Left hindlimb (tissue), 1 donor: ENCODE results near the gene CAT.
"Not testable (repeated sequence)": the region's sequence is repeated elsewhere in the genome, so short reads cannot be mapped to it uniquely, and the experiment has no call there.

Experiments
- DNase-seq: peaks from one replicate; pipeline ENCODE4 v3.0.0-alpha.2; 2018

The CAT gene

DNA sequence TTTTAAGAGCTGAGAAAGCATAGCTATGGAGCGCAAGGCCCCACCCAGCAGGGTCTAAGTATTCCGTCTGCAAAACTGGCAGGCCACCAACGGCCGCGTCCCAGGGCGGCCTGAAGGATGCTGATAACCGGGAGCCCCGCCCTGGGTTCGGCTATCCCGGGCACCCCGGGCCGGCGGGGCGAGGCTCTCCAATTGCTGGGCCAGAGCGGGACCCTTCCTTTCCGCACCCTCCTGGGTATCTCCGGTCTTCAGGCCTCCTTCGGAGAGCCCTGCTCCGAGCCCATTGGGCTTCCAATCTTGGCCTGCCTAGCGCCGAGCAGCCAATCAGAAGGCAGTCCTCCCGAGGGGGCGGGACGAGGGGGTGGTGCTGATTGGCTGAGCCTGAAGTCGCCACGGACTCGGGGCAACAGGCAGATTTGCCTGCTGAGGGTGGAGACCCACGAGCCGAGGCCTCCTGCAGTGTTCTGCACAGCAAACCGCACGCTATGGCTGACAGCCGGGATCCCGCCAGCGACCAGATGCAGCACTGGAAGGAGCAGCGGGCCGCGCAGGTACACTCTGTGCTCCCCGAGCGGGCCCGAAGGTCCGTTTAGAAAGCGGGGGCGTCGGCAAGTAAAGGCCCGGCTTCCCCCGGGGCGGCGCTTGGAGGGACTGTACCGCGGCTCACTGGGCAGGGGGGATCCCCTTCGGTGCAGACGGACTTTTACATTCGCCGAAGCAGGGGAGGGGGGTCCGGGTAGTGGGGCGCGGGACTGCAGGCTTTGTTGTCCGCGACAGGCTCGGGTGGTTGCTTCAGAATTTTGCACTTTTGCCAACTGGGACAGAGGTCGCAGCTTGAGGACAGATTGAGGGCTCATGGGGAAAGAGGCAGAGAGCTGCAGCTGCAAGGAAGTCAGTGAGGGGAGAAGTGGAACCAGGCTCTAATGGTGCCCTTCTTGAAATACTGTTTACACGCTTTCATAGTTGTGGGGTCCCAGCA is at the start of gene CAT:
Gene CAT, plus strand, starts transcription at position 406 of the 979 bp plus-strand sequence. Its CDS starts 80 bp downstream, at position 486.
- peak; percentile 99 for DNase-seq

DNA sequence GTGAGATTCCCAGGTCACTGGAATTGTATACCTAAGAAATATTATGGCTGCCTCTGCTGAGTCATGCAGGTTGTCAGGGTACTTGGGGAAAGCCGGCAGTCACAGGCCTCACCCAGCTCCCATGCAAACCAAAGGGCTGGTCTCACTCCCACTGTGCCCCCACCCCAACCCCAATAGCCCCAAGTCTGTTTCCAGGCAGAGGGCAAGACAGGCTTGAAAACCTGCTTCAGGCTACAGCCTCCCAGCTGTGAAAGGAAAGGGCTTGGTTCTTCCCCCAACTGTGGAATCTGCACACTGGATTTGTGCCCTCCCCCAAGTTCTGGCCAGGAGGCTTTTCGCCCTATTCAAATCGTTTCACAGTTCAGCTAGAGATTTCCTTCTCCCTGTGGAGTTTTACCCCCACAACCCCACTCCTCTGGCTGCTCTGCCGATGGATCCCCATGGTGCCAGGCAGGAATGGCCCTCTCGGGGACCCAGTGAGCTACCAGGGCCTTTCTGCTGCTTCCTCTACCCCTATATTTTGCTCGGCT is 43.9 kb upstream of the CAT start:
- DNase-seq = no peak

DNA sequence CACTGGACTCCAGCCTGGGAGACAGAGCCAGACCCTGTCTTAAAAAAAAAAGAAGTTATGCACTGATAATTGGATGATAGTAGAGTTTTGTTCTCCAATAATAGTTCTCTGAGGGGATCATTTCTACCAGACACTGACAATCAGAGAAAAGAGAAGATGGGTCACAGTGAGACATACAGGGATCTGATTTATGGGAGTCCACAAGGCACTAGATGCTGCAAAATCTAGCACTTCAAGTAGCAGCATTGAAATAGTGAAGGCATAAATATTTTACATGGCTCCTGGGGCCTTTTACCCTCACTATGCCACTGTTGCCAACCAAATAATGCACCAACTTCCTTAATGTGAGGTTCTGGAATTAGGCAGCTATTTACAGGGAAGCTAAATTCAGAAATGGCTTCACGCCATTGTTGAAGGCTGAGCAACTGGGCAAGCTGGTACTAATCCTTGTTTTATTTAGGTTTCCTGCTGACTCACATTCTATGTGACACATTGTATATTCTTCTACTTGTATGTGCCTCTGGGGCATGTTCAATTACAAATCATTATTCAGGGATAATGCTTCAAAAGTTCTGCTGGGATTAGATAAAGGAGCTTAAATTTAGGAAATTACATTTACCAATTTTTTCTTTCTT is 42.7 kb upstream of the CAT start:
- DNase-seq = no peak

DNA sequence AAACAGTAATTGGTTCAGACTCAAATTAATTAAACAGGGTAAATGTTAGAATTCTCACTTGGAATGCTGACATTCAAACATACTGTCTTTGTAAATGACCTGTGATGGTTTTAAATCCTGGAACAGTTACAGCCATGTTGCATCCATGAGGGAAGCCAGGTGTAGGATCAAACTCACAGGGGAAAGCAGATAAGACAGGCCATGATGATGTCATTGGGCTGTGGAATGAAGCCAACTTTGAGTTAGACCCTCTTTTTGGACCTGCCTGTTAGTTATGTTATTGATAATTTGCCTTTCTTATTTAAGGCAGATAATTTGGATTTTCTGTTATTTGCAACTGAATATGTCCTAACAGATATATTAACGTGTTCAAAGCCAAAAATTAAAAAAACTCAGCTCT is 41.6 kb upstream of the CAT start:
- no peak for DNase-seq

DNA sequence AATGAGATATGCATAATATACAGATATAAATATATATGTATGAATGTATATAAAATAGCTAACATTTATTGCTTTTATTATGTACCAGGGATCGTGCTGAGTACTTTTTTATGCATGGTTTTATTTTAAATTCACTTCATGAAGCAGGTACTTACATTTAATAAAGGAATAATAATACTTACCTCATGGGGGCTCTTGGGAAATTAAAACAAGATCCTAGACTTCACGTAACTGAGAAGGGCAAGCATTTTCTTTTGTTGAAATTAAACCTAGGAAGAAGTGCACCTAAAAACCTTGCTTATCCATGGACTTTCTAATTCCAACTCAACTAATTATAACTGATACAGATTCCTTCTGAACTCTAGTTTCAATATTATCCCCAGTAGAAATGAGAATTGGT is 40.9 kb upstream of the CAT start:
- DNase-seq = no peak

DNA sequence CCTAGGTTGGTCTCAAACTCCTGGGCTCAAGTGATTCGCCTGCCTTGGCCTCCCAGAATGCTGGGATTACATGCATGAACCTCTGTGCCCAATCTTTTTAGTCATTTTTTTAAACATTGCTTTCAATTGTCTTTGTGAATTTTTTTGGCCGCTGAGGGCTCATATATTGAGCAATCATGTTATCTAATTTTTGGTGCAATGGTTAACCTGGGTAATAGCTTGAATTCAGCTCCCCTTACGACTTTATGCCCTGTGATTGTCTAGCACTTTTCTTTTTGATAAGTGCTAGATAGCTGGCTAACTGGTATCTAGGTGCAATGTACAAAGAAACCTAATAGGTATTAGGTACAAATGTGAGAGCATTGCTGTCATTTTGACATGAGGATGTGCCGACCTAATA is 35.3 kb upstream of the CAT start:
- no peak for DNase-seq

DNA sequence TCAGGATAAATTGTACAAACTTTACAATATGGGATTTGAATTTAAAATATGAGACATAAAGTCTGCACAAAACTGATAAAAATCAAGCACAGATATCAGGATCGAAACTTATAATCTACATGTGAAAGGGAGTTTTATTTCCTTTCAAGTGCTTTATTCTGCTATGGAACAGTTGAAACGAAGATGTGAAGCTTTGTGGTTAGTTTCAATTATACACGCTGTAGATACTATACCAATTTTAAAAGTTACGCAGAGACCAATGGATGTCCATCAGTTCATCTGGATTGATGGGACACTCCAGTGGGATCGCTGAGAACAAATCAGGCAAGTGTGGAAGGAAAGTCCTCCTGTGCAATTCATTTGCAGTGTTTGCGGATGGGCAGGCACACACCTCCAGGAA is 34.5 kb upstream of the CAT start:
- DNase-seq = no peak

DNA sequence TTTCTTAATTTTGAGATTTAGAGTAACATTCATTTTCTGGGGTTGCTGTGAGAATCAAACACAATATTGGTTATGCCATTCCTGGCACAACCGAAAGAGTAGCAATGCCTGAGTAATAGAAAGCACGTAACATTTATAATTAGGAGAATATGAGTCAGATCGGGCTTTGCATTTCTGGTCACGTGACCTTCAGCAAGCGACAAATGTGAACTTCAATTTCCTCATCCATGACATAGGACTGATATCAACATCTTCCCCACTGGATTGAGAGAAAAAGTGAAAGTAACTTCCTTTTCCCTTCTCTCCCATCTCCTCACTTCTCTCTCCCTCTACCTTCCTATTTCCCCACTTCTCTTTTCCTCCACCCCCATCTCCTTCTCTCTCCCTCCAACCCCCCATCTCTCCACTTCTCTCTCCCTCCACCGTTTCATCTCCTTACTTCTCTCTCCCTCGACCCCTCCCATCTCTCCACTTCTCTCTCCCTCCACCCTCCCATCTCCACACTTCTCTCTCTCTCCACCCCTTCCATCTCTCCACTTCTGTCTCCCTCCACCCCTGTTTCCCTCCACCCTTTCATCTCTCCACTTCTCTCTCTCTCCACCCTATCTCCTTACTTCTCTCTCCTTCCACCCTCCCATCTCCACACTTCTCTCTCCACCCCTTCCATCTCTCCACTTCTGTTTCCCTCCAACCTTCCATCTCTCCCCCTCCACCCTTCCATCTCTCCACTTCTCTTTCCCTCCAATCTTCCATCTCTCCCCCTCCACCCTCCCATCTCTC is 33.5 kb upstream of the CAT start:
- no peak for DNase-seq

DNA sequence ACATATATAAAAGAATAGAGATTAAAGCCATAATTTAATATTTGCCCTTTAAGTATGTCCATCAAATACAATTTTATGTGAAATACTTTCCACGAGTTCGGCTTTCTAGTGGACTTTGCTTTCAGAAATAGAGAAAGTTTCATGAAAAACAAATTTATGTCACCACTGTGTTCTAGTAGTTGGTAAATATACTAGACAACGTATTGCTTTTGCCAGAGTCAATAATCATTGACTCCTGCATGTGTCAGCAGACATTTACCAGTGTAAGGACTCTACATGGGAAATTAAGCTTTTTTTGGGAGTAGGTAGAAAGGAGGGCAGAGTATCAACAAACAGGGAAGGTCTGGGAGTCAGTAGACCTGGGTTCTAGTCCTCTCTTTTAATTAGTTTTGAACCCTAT is 32.3 kb upstream of the CAT start:
- no peak for DNase-seq

DNA sequence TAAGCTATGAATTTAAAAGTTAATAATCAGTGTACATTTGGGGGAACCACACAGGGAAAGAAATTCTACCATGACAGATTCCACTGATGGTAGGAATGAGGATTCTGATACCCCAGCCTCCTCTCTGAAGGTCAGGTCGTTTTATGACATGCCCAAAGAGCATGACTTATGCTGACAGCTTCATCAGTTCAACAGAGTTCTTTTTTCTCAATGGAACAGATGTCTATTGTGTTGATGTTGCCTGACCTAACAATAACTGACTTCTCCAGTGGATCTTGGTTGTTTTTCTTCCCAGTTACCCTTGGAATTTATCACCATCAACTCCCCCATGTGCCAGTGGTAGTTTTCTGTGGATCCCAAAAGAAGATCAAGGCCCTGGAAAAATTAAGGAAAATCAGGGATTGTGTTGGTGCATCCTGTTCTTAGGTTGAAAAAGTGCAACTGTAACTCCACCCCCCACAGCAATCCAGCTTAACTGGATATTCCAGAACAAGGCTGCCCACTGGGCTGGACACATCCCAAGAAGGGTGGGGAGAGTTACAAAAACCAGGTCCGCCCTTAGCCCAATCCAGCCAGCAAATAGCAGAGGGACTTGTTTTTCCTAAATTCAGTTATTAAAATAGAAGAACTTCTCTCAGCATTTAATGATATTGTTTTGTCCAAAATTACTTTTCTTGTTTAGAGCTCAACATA is 31.5 kb upstream of the CAT start:
- DNase-seq = no peak

DNA sequence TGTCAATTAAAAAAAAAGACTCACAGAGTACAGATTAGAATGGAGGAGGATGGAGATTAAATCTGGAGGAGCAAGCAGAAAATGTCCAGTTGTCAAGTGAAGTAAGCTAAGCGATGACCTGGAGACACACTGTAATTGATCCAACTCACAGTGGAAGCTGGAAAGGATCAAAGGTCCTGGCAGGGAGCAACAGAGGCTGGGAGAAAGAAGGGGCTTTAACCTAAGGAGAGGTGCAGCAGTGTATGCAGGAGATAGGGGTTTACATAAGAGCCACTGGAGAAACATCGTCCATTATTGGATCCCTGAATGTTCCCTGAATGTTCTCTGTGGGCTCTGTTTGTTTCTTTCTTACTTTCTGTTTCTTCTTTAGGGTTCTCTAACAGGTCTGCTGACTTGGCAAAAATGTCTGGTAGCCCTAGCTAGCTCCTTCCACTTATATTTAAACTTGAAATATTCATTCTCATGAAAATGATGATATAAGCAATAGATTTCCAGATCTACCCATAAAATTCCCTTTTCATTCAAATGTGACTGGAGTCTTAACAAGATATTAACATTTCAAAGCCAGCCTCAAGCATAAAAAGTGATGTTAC is 30.1 kb upstream of the CAT start:
- DNase-seq = no peak

DNA sequence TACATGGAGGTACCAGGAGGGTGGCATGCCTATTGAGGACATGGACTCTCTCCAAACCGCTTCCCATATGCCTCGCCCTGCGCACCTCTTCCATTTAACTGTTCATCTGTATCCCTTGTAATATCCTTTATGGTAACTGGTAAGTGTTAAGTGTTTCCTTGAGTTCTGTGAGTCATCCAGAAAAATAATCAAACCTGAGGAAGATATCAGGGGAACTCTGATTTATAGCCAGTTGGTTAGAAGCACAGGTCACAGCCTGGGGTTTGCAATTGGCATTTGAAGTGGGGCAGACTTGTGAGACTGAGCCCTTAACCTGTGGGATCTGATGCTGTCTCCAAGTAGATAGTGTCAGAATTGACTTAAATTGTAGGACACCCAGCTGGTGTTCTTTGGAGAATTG is 27.6 kb upstream of the CAT start:
- no peak for DNase-seq

DNA sequence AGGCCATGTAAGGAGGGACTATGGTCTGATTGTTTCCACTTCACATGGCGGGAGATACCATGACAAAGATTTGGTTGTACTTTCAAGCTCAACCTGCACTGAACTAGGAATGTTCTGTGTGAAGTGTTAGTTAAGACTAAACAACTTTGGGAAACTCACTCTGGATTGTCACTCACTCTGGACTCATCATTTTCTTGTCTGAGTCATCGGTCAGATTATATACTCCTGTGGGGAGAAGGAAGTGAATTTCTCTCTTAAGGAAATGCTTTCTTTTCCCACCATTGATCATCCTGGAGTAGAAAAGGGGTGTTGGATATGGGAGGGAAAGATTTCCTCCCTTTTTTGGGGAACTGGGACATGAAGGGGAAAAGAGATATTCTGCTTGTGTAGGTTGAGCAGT is 26.9 kb upstream of the CAT start:
- no peak for DNase-seq

DNA sequence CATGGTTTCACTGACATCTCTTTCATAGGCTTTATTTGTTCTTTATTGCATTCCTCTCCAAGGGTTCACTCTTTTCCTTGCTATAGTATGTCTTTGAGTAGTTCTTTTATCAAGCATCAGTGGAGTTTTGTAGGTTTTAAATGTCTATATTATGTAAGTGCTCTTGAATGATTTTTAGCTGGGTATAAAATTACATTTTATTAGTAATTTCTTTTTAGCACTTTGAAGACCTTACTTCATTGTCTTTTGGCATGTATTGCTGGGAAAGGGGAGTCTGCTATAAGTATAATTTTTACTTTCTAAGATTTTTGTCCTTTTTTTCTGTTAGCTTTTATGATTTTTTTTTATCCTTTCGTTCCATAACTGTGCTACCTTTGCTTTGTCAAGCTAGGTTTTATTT is 25.5 kb upstream of the CAT start:
- no peak for DNase-seq

DNA sequence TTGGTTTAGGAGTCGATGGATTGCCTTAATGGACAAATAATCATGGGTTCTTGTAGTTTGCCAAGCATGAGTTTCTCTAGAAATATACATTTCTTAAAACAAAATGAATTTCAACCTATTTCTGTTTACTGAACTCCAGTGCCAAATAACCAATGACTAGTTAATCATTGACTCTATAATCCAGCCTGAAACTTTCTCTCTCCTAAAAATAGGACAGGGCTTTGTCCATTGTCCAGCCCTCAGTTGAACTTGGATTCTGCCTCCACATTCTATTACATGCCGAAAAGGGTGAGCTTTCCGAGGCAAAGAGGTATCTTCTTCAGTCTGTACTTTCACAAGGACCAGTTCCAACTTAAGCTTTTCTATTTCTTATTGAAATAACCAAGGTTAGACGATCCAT is 23.2 kb upstream of the CAT start:
- no peak for DNase-seq

DNA sequence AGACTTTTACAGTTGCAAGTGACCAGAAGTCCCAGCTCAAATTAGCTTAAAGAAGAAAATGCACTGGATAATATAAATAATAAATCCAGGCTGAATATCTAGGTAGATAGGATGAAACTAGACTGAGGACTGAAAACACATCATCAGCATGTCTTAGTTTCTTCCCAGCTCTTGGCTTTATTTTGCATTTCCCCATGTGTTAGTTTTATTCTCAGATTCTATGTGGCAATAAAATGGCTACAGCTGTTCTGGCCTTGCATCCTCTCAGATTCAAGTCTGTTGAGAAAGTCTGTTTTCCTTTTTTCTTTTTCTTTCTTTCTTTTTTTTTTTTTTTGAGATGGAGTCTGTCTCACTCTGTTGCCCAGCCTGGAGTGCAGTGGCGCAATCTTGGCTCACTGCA is 22.6 kb upstream of the CAT start:
- no peak for DNase-seq

DNA sequence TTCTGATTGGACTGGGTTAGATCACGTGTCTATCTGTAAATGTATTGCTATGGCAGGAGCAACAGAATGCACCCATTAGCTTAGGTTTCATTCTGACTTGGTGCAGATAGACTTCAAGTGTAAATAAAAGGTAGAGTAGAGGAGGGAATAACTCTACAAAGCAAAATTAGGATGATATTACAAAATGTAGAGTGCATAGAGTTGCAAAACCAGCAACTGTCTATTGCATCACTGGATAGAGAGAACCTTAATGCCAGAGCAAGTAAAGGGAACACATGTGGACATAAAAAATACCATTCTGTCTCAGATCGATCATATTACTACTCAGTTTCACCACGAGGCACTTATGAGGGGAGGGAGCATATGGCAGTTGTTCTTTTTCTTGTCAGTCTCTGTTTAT is 22.0 kb upstream of the CAT start:
- no peak for DNase-seq

DNA sequence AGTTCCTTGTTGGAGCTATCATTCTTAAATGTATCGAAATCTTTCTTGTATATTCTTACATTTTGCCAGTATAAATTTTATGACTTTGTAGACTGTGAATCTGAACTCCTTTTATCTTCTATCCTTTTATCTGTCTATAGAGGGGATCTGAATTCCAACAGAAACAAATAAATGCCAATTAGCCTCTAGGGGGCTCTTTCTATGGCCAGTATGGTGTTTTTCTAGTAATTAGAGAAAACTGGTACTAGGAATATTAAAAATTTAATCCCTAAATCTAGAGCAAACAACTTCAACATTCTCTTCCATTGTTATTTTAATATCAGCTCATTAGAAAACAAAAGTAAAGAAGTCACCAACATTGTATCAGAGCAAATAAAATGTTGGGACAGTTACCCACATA is 21.5 kb upstream of the CAT start:
- DNase-seq = no peak

DNA sequence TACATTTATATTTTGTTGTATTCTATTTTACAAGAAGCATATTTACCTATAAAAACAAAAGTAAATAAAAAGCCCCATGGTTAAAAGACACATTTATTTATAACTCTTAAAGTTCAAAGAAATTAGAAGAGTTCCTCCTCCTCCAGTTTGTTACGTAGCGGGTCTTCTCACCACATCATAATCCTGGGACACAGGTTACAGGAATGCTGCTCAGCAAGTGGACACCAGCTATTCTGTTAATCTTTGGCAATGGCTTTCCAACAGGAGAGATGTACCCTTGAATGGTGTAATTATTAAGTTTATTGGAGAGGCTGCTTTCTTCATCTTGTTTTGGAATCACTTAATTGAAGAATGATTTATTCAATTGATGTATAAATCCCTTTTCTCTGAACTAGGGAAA is 19.6 kb upstream of the CAT start:
- no peak for DNase-seq

DNA sequence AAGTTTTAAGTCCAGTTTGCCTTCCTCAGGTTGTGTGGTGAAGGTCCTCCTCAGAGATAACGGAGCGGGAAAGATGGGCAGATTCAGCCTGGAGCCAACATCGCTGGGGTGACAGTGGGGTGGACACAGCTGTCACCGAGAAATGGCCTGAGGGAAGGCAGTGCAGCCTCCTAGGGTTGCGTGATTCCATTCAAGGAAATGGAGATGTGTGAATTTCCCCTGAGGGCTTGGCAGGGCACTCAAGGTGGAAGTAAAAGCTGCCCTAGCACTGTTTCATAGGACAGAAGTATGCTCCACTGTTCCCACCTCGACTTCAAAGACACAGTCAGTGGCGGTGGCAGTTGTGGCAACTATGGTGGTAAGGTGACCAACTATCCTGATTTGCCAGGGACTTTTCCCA is 15.4 kb upstream of the CAT start:
- DNase-seq = no peak

DNA sequence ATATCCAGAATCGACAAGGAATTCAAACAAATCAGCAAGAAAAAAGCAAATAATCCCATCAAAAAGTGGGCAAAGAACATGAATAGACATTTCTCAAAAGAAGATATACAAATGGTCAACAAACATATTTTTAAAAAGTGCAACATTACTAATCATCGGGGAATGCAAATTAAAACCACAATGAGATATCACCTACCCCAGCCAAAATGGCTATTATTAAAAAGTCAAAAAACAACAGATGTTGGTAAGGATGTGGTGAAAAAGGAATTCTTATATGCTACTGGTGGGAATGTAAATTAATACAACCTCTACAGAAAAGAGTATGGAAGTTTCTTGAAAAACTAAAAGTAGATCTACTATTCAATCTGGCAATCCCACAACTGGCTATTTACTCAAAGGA is 13.9 kb upstream of the CAT start:
- not testable (repeated sequence) for DNase-seq

DNA sequence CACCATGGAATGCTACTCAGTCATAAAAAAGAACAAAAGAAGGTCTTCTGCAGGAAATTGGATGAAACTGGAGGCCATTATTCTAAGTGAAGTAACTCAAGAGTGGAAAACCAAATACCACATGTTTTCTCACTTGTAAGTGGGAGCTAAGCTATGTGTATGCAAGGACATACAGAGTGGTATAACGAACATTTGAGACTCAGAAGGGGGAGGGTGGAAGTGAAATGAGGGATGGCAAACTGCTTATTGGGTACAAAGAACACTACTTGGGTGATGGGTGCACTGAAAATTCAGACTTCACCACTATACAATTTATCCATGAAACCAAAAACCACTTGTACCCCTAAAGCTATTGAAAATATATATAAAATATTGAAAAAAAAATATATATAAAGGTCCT is 13.4 kb upstream of the CAT start:
- DNase-seq = no peak
